Left ventricle myocardium inferior (tissue), 1 donor: ENCODE results near the gene DAZ2. TPM values are rescaled to one million over a fixed set of nuclear protein-coding genes. Genes with fewer than 3 reads are reported as not detected.
"Not testable (repeated sequence)": the region's sequence is repeated elsewhere in the genome, so short reads cannot be mapped to it uniquely, and the experiment has no call there.

Experiments used
- DNase-seq: peaks from one replicate; pipeline ENCODE4 v3.0.0-alpha.2; 2020
- H3K27ac ChIP-seq: fragments of 200-600 bp; replicated peaks from 2 replicates; pipeline ENCODE4 v1.8.0; 2021
- H3K27me3 ChIP-seq: fragments of 200-600 bp; 2 replicates; pipeline ENCODE4 v1.8.0; 2021; ENCODE audit warnings: low read depth
- H3K36me3 ChIP-seq: fragments of 200-600 bp; 2 replicates; pipeline ENCODE4 v1.8.0; 2021
- H3K4me1 ChIP-seq: fragments of 200-600 bp; 2 replicates; pipeline ENCODE4 v1.8.0; 2021
- H3K4me3 ChIP-seq: fragments of 200-600 bp; 2 replicates; pipeline ENCODE4 v1.8.0; 2021; ENCODE audit warnings: mild to moderate bottlenecking, moderate library complexity
- H3K9me3 ChIP-seq: fragments of 200-600 bp; replicated peaks from 2 replicates; pipeline ENCODE4 v1.8.0; 2021
- intact Hi-C: fragments of 100-400 bp; cut with micrococcal nuclease; formaldehyde crosslinking; loops from one replicate; pipeline ENCODE4 v1.11.0; 2022
- long read RNA-seq: library from polyadenylated mRNA; unstranded; transcript quantifications from one replicate; pipeline ENCODE4 v2.0.0, GENCODE V29; 2021
- total RNA-seq: library from RNA; stranded (reverse); fragmentation: NEBNext Ultra II Directional; extraction: Animal tissue kit (Norgen Biotek cat#: 25700); gene quantifications from one replicate; pipeline ENCODE4 v1.2.1, GENCODE V29; 2021
- donor health status: DM: no; HTN: yes; CAD: no; lungs with severe emphysema.

DAZ2 gene, protein sequence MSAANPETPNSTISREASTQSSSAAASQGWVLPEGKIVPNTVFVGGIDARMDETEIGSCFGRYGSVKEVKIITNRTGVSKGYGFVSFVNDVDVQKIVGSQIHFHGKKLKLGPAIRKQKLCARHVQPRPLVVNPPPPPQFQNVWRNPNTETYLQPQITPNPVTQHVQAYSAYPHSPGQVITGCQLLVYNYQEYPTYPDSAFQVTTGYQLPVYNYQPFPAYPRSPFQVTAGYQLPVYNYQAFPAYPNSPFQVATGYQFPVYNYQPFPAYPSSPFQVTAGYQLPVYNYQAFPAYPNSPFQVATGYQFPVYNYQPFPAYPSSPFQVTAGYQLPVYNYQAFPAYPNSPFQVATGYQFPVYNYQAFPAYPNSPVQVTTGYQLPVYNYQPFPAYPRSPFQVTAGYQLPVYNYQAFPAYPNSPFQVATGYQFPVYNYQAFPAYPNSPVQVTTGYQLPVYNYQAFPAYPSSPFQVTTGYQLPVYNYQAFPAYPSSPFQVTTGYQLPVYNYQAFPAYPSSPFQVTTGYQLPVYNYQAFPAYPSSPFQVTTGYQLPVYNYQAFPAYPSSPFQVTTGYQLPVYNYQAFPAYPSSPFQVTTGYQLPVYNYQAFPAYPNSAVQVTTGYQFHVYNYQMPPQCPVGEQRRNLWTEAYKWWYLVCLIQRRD
- not detected for total RNA-seq
- long read RNA-seq = 0 reads

DNA sequence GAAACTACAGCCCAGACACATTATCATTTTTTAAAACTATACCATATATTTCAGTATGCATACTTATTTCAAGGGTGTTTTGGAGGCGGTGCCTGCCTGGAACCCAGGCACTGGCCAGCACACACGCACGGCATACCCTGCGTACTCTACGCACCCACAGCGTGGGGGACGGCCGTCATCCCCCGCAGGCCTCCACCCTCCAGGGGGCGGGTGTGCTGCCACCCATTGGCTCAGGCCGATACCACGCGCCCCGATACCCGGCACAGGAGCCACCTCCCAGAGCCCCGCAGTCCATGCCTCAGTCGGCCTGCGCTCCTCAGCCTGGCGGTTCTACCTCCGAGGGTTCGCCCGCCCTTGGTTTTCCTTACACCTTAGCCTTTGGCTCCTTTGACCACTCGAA is at the start of gene DAZ2:
DAZ2 (plus strand) TSS at position 301 of the 400 bp plus-strand sequence. CDS start 208 bp downstream, outside the sequence.
- H3K27me3 ChIP-seq, intact Hi-C loops, DNase-seq: not testable (repeated sequence)

DNA sequence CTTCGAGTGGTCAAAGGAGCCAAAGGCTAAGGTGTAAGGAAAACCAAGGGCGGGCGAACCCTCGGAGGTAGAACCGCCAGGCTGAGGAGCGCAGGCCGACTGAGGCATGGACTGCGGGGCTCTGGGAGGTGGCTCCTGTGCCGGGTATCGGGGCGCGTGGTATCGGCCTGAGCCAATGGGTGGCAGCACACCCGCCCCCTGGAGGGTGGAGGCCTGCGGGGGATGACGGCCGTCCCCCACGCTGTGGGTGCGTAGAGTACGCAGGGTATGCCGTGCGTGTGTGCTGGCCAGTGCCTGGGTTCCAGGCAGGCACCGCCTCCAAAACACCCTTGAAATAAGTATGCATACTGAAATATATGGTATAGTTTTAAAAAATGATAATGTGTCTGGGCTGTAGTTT is 20.4 kb upstream of the DAZ2 start, which contains the start of gene DAZ1:
DAZ1 (minus strand) TSS at position 101 of the 400 bp plus-strand sequence. CDS start 208 bp downstream, outside the sequence.
- H3K36me3 ChIP-seq, H3K4me3 ChIP-seq, H3K27ac ChIP-seq, H3K27me3 ChIP-seq, H3K4me1 ChIP-seq, H3K9me3 ChIP-seq, DNase-seq, intact Hi-C loops: not testable (repeated sequence)

More for the DNA sequence above, at the start of gene DAZ2:
- H3K36me3 ChIP-seq, H3K9me3 ChIP-seq, H3K4me1 ChIP-seq, H3K4me3 ChIP-seq, H3K27ac ChIP-seq: not testable (repeated sequence)

DNA sequence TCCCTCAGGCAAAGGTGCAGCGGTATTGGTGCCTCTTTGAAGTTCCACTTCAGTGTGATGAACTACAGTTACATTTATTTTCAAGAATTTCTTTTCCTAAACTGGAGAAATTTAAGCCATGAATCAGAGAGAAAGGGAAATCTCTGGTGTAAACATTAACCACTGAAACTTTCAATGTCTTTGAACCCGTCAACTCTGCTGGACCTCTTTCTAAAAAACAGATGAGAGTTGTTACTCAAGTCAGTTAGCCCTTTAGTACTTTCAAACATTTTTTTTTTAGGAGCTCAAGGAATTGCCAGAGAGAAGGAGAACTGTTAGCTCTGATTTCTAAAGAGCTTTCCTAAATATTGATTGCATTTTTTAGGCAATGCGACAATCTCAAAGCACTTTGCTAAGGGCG is 11.9 kb upstream of the DAZ2 start:
- intact Hi-C loops, H3K9me3 ChIP-seq, DNase-seq, H3K27me3 ChIP-seq, H3K27ac ChIP-seq, H3K4me1 ChIP-seq, H3K36me3 ChIP-seq, H3K4me3 ChIP-seq: not testable (repeated sequence)

DNA sequence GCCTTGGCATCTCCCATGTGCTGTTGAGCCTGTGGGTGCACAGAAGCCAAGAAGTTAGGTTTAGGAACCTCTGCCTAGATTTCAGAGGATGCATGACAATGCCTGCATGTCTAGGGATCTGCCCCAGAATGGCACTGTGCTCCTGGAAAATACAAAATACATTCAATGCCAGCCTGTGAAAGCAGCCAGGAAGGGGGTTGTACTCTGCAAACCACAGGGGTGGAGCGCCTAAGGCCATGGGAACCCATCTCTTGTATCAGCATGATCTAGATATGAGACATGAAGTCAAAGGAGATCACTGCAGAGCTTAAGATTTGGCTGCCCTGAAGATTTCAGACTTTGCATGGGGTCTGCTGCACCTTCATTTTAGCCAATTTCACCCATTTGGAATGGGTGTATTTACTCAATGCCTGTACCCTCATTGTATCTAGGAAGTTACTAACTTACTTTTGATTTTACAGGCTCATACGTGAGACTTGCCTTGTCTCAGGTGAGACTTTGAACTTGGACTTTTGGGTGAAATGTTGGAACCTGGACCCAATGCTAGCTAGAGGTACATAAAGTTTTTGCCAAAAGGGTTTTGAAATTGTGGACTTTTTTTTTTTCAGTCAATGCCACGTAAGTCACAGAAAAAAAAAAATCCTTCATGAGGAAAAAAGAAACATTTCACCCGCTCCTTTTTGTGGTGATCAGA is 9.4 kb upstream of the DAZ2 start:
- intact Hi-C loops, DNase-seq: not testable (repeated sequence)

DNA sequence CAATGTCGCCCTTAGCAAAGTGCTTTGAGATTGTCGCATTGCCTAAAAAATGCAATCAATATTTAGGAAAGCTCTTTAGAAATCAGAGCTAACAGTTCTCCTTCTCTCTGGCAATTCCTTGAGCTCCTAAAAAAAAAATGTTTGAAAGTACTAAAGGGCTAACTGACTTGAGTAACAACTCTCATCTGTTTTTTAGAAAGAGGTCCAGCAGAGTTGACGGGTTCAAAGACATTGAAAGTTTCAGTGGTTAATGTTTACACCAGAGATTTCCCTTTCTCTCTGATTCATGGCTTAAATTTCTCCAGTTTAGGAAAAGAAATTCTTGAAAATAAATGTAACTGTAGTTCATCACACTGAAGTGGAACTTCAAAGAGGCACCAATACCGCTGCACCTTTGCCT is 8.7 kb upstream of the DAZ2 start:
- H3K27ac ChIP-seq, H3K27me3 ChIP-seq, H3K36me3 ChIP-seq, H3K9me3 ChIP-seq, H3K4me3 ChIP-seq, intact Hi-C loops, DNase-seq, H3K4me1 ChIP-seq: not testable (repeated sequence)

More for the DNA sequence above, 9.4 kb upstream of the DAZ2 start:
- not testable (repeated sequence) for H3K36me3 ChIP-seq, H3K4me3 ChIP-seq, H3K4me1 ChIP-seq, H3K27ac ChIP-seq, H3K9me3 ChIP-seq, H3K27me3 ChIP-seq

Other genes with a start within 250 kb of the DAZ2 start
- gene BPY2, start 235.3 kb upstream of the DAZ2 start, total RNA-seq = not detected
- gene DAZ1, start 20.5 kb upstream of the DAZ2 start, total RNA-seq = not detected